GM12873 (cell line): ENCODE results near the gene KCNQ1OT1.

ENCODE experiments used
- CTCF ChIP-seq: IDR thresholded peaks from 2 replicates; pipeline ENCODE4 v1.5.1; 2012; ENCODE audit warnings: low read depth, mild to moderate bottlenecking, moderate library complexity, low read length, control low read depth; ENCODE audit not compliant: insufficient read depth; ENCODE audit errors: missing control alignments

The KCNQ1OT1 gene

GRCh38 chr11:2690596-2691354, 9.0 kb downstream of the KCNQ1OT1 start:
- no peak for TF ChIP-seq CTCF

GRCh38 chr11:2689651-2690575, 9.9 kb downstream of the KCNQ1OT1 start:
- TF ChIP-seq CTCF: no peak

GRCh38 chr11:2688381-2689231, 11.2 kb downstream of the KCNQ1OT1 start:
- TF ChIP-seq CTCF: no peak

GRCh38 chr11:2687782-2688191, 12.0 kb downstream of the KCNQ1OT1 start:
- no peak for TF ChIP-seq CTCF

- no peak for TF ChIP-seq CTCF
Observed at GRCh38 chr11:2687223-2687530, 12.6 kb downstream of the KCNQ1OT1 start.

GRCh38 chr11:2686360-2687222, 13.2 kb downstream of the KCNQ1OT1 start:
- TF ChIP-seq CTCF: no peak
